NCI-H1436 treated with DMSO at 0.1 percent for 48 hours (cell line): ENCODE measurements around the gene TNNT1.
"Not testable (repeated sequence)": the region's sequence is repeated elsewhere in the genome, so short reads cannot be mapped to it uniquely, and the experiment has no call there.

Experiments
- DNase-seq: peaks from one replicate; lab custom pipeline; 2025; lab: John Stamatoyannopoulos, UW

The TNNT1 gene

DNA sequence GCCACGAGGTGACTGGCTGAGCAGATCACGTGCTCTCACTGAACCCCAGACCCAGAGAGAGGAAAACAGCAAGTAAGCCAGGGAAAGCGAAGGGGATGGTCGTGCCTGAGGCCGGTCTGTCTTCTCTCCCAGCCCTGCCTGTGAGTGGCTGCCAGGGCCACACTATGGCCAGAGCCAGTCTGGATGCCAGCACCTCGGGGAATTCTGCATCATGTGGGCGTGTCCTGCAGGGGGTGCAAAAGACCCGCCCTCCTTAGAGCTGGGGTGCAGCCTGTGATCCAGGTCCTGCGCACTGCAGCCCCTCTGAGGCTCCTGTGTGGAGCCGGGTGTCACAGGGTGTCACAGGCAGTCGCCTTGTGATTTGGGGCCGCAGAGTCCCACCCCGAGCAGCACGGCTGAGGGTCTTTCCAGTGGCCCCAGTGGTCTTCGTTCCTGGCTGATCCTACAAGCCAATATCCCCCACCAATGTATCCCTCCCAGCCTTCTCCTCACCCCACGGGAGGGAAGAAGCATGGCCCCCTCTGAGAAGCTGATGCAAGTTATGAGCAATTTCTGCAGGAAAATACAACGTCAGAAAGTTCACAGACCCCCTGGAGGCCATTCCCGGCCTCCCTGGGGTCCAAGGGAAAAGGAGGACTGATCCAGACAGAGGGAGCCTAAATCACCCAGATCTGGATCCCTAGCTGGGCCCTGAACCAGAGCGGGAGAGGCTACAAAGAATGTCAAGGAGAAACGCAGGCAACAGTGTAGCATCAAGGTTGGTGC, 39.3 kb downstream of the TNNT1 start:
- DNase-seq, result no peak

GRCh38 chr19:55107252-55107651, 41.8 kb downstream of the TNNT1 start:
- DNase-seq, result not testable (repeated sequence)

GRCh38 chr19:55106591-55106990, 42.4 kb downstream of the TNNT1 start:
- no peak for DNase-seq

DNA sequence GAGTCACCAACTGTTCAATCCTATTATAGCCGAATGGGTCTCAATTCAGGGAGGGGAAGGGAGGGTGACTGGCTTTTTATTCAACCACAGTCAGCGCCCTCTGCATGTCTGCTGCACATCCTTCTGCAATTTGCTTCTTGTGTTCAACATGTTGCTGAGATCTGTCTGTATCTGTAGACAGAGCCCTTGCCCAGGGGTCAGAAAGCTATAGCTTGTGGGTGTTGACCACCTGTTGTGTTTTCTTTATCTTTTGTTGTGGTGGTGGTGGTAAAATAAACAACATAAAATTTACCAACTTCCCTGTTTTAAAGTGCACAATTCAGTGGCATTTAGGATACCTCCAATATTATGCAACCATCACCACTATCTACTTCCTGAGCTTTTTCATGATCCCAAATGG, 43.8 kb downstream of the TNNT1 start:
- DNase-seq, result no peak

- no peak for DNase-seq
Observed at GRCh38 chr19:55103190-55103589, 45.8 kb downstream of the TNNT1 start.

GRCh38 chr19:55101261-55101660, 47.7 kb downstream of the TNNT1 start:
- no peak for DNase-seq

- no peak for DNase-seq
Observed at GRCh38 chr19:55099557-55100506, 49.2 kb downstream of the TNNT1 start.

GRCh38 chr19:55098716-55099556, 50.1 kb downstream of the TNNT1 start:
- no peak for DNase-seq

GRCh38 chr19:55097864-55098715, 50.9 kb downstream of the TNNT1 start:
- no peak for DNase-seq

DNA sequence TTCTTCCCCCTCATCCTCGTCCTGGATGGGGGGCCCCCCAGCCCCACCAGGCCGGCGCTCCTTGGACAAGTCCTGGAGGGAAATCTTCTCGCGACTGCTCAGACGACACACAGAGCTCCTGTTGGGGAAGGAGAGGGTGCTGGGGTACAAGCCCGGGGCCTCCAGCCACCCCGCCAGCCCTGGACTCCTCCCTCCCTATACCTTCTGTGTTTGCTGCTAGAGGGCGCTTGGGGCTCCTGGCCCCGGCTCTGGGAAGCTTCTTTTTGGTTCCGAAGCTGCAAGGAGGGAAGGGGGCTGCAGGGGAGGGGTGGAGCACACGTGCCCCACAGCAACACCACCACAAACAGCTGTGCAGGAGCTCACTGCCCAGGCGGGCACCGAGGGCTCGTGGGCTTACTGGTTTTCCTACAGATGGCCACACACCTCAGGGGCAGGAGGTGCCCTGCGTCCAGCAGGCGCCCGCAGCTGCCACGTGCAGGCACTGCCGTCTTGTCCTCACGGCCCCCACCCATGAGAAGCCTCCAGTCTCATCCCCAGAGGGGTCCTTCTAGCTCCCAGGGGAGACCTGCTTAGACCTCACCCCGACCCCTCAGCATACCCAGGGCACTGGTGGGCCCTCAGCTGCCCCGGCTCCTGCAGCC, 52.8 kb downstream of the TNNT1 start:
- DNase-seq, result no peak

- no peak for DNase-seq
Observed at GRCh38 chr19:55095260-55096060, 53.5 kb downstream of the TNNT1 start.

- no peak for DNase-seq
Observed at GRCh38 chr19:55094456-55095259, 54.3 kb downstream of the TNNT1 start.

GRCh38 chr19:55092423-55093318, 56.3 kb downstream of the TNNT1 start:
- no peak for DNase-seq

GRCh38 chr19:55091955-55092354, 57.1 kb downstream of the TNNT1 start:
- no peak for DNase-seq

DNA sequence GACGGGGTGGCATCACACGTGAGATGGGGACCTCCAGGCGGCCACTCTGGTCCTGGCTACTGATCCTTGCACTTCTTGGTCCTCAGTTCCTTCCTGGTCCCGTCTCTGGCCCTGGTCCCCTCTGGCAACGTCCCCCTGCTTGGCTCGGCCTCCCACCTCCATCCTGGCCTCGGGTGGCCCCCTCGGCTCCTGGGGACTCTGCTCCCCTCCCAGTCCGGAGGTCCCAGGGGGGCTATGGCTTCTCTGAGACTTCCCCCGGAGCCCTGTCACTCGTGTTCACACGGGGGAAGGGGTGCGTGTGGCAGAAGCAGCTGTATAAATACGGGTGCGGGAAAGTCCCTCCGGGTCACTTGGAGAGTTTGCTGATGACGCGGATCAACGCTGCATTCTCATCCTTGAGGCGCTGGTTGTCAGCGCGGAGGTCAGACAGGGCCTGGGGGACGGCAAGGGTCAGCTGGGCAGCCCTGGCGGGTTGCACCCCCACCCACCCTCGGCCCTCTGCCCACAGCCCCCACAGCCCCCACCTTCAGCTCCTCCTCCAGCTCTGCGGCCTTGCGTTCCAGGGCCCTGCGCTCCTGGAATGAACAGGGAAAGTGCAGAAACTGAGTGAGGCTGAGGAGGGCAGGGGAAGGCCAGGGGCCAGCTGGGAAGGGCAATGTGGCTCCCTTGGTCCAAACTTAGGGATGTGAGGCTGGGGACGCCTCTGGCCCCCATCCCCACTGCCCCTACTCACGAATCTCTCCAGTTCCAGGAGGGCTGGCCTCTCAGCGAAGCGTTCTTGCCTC, 57.7 kb downstream of the TNNT1 start:
- no peak for DNase-seq

- DNase-seq, result no peak
Observed at GRCh38 chr19:55090564-55090963, 58.4 kb downstream of the TNNT1 start.

DNA sequence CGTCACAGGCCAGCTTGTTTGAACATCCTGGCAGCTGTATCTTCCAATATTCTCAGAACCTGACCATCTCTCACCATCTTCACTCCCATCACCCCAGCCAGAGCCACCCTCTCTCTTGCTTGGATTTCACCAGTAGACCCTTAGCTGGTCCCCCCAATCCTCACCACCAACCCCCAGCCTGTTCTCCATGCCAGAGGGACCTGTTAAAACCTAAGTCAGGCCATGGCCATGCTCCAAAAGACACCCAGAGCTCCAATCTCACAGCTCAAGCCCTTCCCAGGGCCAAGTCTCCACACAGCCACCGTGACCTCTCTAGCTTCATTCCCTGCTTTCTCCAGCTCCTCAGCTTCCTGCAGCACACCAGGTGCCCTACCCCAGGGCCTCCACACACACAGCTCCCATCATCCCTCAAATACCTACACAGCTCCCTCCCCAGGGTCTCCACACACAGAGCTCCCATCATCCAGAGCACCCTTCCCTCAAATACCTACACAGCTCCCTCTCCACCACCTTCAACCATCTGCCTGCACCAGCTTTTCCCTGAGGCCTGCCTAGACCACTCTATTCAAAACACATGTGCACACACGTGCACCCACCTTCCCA, 59.6 kb downstream of the TNNT1 start:
- no peak for DNase-seq
